ENCODE results near the gene NCAPD2. TPM values are rescaled to one million over a fixed set of nuclear protein-coding genes. Genes with fewer than 3 reads are reported as not detected.

Gene NCAPD2
- total RNA-seq, 4 donors from 2014 or later, result 13.9 to 26.1 (median 24.7) TPM

GRCh38 chr12:6573001-6573400 lies 79.1 kb downstream of the NCAPD2 start:
- no peak for DNase-seq (ENCODE audit: extremely low spot score)
- Histone ChIP-seq H3K27me3 (no peaks in the 10 kb centered on the region), H3K9me3 (no peaks in the 10 kb centered on the region), H3K4me1 (peaks cover 6 to 11% (median 9%) of the 10 kb centered on the region in 4 donors), H3K36me3 (peaks cover 78 to 91% (median 85%) of the 10 kb centered on the region in 4 donors), H3K4me3 (no peak overlapping the region), H3K27ac (replicated peaks in 1 of 4) (no peak overlapping the region)
- intact Hi-C loops (cut with DNase I), result no loop called here
- TF ChIP-seq POLR2A (IDR thresholded peaks at IDR 0.05; ENCODE audit: low read depth) (no peak), EP300 (IDR thresholded peaks at IDR 0.05) (no peak), CTCF (IDR thresholded peaks at IDR 0.05) (no peak), POLR2AphosphoS5 (IDR thresholded peaks at IDR 0.05) (no peak)
- WGBS, result 87% methylated on average over 8 of the region's 8 CpGs

GRCh38 chr12:6574576-6575295 lies 80.8 kb downstream of the NCAPD2 start:
- Histone ChIP-seq H3K27ac (replicated peaks in 1 of 4) (no peak overlapping the region), H3K4me1 (no peaks in the 10 kb centered on the region), H3K27me3 (no peaks in the 10 kb centered on the region), H3K36me3 (peaks cover 92 to 100% (median 96%) of the 10 kb centered on the region in 4 donors), H3K4me3 (no peak overlapping the region), H3K9me3 (no peaks in the 10 kb centered on the region)
- 91% methylated on average over 4 of the region's 4 CpGs for WGBS
- intact Hi-C loops (cut with DNase I), result no loop called here
- TF ChIP-seq EP300 (IDR thresholded peaks at IDR 0.05) (no peak), POLR2A (IDR thresholded peaks at IDR 0.05; ENCODE audit: low read depth) (no peak), CTCF (IDR thresholded peaks at IDR 0.05) (no peak), POLR2AphosphoS5 (IDR thresholded peaks at IDR 0.05) (no peak)
- no peak for DNase-seq (ENCODE audit: extremely low spot score)

GRCh38 chr12:6575648-6576047 lies 81.7 kb downstream of the NCAPD2 start:
- intact Hi-C loops (cut with DNase I), result no loop called here
- H3K27ac ChIP-seq (replicated peaks in 1 of 4), result no peak overlapping the region
- WGBS, result 75% methylated on average over 8 of the region's 8 CpGs
- H3K36me3 ChIP-seq, result peaks cover 92 to 100% (median 96%) of the 10 kb centered on the region in 4 donors
- no peak overlapping the region for H3K4me3 ChIP-seq
- DNase-seq (ENCODE audit: extremely low spot score), result no peak
- H3K9me3 ChIP-seq, result no peaks in the 10 kb centered on the region
- TF ChIP-seq EP300 (IDR thresholded peaks at IDR 0.05) (no peak), POLR2A (IDR thresholded peaks at IDR 0.05; ENCODE audit: low read depth) (no peak), CTCF (IDR thresholded peaks at IDR 0.05) (no peak), POLR2AphosphoS5 (IDR thresholded peaks at IDR 0.05) (no peak)
- H3K27me3 ChIP-seq, result no peaks in the 10 kb centered on the region
- H3K4me1 ChIP-seq, result no peaks in the 10 kb centered on the region

Small RNA genes lying within 50 kb of the gene (small RNA-seq; reads per million reads assigned to genes)
- gene SCARNA11, result 231 to 830 (median 288) reads per million in 3 donors

Other genes with a start within 250 kb of the NCAPD2 start
- gene PLEKHG6, start 183.4 kb upstream of the NCAPD2 start, total RNA-seq, result under 1 TPM in 2 of 4 donors, not detected in 2; 0.52 to 0.75 TPM
- 100 to 1,000 TPM; 146 to 464 (median 247) TPM for gene TNFRSF1A, start 152.0 kb upstream of the NCAPD2 start, total RNA-seq
- gene SCNN1A, start 118.5 kb upstream of the NCAPD2 start, total RNA-seq, result 1 to 10 TPM in 3 of 4 donors, under 1 TPM in 1; 0.83 to 3.3 (median 1.8) TPM
- 100 to 1,000 TPM; 117 to 144 (median 137) TPM for gene LTBR, start 109.9 kb upstream of the NCAPD2 start, total RNA-seq
- gene CD27, start 49.1 kb upstream of the NCAPD2 start, total RNA-seq, result under 1 TPM in 1 of 4 donors, not detected in 3; 0.66 TPM
- 10 to 100 TPM; 12.4 to 25.8 (median 22.5) TPM for gene TAPBPL, start 42.1 kb upstream of the NCAPD2 start, total RNA-seq
- 1 to 10 TPM; 4.5 to 8.7 (median 6.7) TPM for gene VAMP1, start 23.4 kb upstream of the NCAPD2 start, total RNA-seq
- 100 to 1,000 TPM in 1 of 4 donors, 10 to 100 TPM in 3; 62.3 to 105 (median 81.3) TPM for gene MRPL51, start 840 bp upstream of the NCAPD2 start, total RNA-seq
- gene GAPDH, start 40.4 kb downstream of the NCAPD2 start, total RNA-seq, result 1,000 to 10,000 TPM; 2,279 to 3,578 (median 2,742) TPM
- 10 to 100 TPM; 12.1 to 26.2 (median 20.8) TPM for gene IFFO1, start 61.9 kb downstream of the NCAPD2 start, total RNA-seq
- 10 to 100 TPM; 17.9 to 32.3 (median 19.5) TPM for gene NOP2, start 74.2 kb downstream of the NCAPD2 start, total RNA-seq
- 100 to 1,000 TPM; 189 to 226 (median 218) TPM for gene CHD4, start 113.3 kb downstream of the NCAPD2 start, total RNA-seq
- 1 to 10 TPM; 1.7 to 2.5 (median 1.8) TPM for gene LPAR5, start 141.9 kb downstream of the NCAPD2 start, total RNA-seq
- 1 to 10 TPM in 3 of 4 donors, under 1 TPM in 1; 0.97 to 6.2 (median 2.6) TPM for gene ACRBP, start 153.3 kb downstream of the NCAPD2 start, total RNA-seq
- gene ING4, start 169.0 kb downstream of the NCAPD2 start, total RNA-seq, result 10 to 100 TPM; 45.1 to 58.3 (median 49.9) TPM
- gene ZNF384, start 195.3 kb downstream of the NCAPD2 start, total RNA-seq, result 10 to 100 TPM; 32.8 to 55.4 (median 41.0) TPM
- gene PIANP, start 206.7 kb downstream of the NCAPD2 start, total RNA-seq, result 1 to 10 TPM in 1 of 4 donors, under 1 TPM in 3; 0.42 to 1.8 (median 0.60) TPM
- gene COPS7A, start 229.9 kb downstream of the NCAPD2 start, total RNA-seq, result 10 to 100 TPM; 51.9 to 71.8 (median 63.0) TPM